CD4-positive, CD25-positive, alpha-beta regulatory T cell (primary cell): Measurements from ENCODE around the gene MEI1. TPM values are rescaled to one million over a fixed set of nuclear protein-coding genes. Genes with fewer than 3 reads are reported as not detected.

Experiments
- ATAC-seq, 2 donors: fragments of 150-1000 bp; cut with Tn5 transposase; one replicate each; pipeline ENCODE4 v1.10.0; 2021; ENCODE audit warnings: low read depth in 2 of 2, moderate number of reproducible peaks in 2 of 2, moderate library complexity in 1 of 2
- DNase-seq, 3 donors: peaks; one replicate each; pipeline versions ENCODE4 v3.0.0 to v3.0.0-alpha.2; 2012 to 2022; ENCODE audit warnings: mixed read lengths in 1 of 3
- H3K27ac ChIP-seq: one replicate; pipeline ENCODE4 v1.7.0; 2013; ENCODE audit warnings: mild to moderate bottlenecking, low read length; ENCODE audit not compliant: insufficient read depth, poor library complexity, severe bottlenecking
- H3K27me3 ChIP-seq: one replicate; pipeline ENCODE4 v1.7.0; 2013; ENCODE audit warnings: low read length; ENCODE audit not compliant: control insufficient read depth, insufficient read depth
- H3K36me3 ChIP-seq: one replicate; pipeline ENCODE4 v1.7.0; 2013; ENCODE audit warnings: mild to moderate bottlenecking, low read length, moderate library complexity; ENCODE audit not compliant: control insufficient read depth, insufficient read depth
- H3K4me1 ChIP-seq: 2 replicates; pipeline ENCODE4 v1.7.0; 2013; ENCODE audit warnings: mild to moderate bottlenecking, low read length; ENCODE audit not compliant: insufficient read depth, control insufficient read depth, poor library complexity, severe bottlenecking
- H3K4me3 ChIP-seq: one replicate; pipeline ENCODE4 v1.7.0; 2013; ENCODE audit warnings: low read depth, mild to moderate bottlenecking, low read length, moderate library complexity
- H3K9me3 ChIP-seq, 2 experiments: 1 replicate in 1 of 2; 2 replicates in 1 of 2; pipeline ENCODE4 v1.7.0; 2013; ENCODE audit warnings: low read length in 2 of 2, mild to moderate bottlenecking in 1 of 2, moderate library complexity in 1 of 2; ENCODE audit not compliant: control insufficient read depth in 2 of 2
- H3K27ac Mint-ChIP-seq, 3 donors: one replicate each; pipeline ENCODE4 v1.8.0; 2020 to 2022; ENCODE audit warnings: mild to moderate bottlenecking in 3 of 3, mixed read lengths in 3 of 3, moderate library complexity in 2 of 3
- H3K27me3 Mint-ChIP-seq: one replicate; pipeline ENCODE4 v1.8.0; 2022; ENCODE audit warnings: mild to moderate bottlenecking, mixed read lengths
- H3K36me3 Mint-ChIP-seq: one replicate; pipeline ENCODE4 v1.8.0; 2020; ENCODE audit warnings: mixed read lengths
- H3K4me1 Mint-ChIP-seq, 4 donors: one replicate each; pipeline ENCODE4 v1.8.0; 2020 to 2022; ENCODE audit warnings: mixed read lengths in 4 of 4, mild to moderate bottlenecking in 1 of 4
- H3K4me3 Mint-ChIP-seq, 4 donors: one replicate each; pipeline ENCODE4 v1.8.0; 2020 to 2022; ENCODE audit warnings: mild to moderate bottlenecking in 4 of 4, mixed read lengths in 4 of 4, moderate library complexity in 3 of 4
- H3K9me3 Mint-ChIP-seq, 7 donors: one replicate each; pipeline ENCODE4 v1.8.0; 2020 to 2022; ENCODE audit warnings: mixed read lengths in 7 of 7, mild to moderate bottlenecking in 3 of 7, moderate library complexity in 2 of 7
- polyA plus RNA-seq, 4 donors: library from polyadenylated mRNA; unstranded; fragments of 300-500 nt; fragmentation: Illumina TruSeq; gene quantifications; one replicate each; pipeline ENCODE4 v1.2.3, GENCODE V29; 2021
- total RNA-seq: library from RNA; stranded (reverse); gene quantifications from one replicate; pipeline ENCODE4 v1.2.3, GENCODE V29; 2022

The MEI1 gene, protein sequence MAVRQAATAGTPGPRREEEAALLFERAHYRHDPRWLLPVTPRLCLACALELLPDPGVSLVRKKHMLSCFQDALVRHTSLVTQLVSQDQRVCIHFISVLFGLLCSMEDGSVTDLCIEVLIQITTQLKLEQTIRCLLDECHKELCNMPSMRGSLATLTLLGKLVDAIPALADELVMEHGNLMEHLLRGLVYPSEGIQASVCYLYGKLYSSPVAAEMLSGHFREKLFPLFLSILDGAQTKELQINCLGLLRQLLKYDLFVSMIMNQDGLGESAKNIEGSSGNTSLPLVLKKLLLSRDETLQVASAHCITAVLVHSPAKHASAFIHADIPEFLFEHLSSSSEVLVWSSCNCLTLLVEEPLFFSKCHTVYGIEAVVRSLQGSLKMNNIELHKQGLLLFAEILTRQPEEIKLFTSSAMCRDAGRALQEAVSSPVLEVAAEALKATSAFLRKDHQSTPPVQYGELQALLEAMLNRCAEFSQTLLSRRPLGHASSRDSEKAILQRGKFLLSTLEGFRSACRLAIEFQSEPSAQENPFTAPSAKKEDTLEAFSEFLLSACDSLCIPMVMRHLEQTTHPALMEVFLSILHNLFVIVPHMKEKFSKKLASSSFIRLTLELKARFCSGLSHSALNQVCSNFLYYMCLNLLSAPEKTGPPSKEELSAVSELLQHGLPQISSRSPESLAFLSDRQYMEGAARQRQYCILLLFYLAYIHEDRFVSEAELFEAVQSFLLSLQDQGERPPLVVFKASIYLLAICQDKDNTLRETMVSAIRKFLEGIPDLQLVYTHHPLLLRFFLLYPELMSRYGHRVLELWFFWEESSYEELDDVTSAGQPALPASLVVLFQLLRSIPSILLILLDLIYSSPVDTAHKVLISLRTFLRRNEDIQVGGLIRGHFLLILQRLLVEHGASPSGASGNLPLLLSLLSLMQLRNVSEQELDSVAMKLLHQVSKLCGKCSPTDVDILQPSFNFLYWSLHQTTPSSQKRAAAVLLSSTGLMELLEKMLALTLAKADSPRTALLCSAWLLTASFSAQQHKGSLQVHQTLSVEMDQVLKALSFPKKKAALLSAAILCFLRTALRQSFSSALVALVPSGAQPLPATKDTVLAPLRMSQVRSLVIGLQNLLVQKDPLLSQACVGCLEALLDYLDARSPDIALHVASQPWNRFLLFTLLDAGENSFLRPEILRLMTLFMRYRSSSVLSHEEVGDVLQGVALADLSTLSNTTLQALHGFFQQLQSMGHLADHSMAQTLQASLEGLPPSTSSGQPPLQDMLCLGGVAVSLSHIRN
- total RNA-seq (106 TPM), polyA plus RNA-seq (100 to 1,000 TPM; 175 to 288 (median 253) TPM)

DNA sequence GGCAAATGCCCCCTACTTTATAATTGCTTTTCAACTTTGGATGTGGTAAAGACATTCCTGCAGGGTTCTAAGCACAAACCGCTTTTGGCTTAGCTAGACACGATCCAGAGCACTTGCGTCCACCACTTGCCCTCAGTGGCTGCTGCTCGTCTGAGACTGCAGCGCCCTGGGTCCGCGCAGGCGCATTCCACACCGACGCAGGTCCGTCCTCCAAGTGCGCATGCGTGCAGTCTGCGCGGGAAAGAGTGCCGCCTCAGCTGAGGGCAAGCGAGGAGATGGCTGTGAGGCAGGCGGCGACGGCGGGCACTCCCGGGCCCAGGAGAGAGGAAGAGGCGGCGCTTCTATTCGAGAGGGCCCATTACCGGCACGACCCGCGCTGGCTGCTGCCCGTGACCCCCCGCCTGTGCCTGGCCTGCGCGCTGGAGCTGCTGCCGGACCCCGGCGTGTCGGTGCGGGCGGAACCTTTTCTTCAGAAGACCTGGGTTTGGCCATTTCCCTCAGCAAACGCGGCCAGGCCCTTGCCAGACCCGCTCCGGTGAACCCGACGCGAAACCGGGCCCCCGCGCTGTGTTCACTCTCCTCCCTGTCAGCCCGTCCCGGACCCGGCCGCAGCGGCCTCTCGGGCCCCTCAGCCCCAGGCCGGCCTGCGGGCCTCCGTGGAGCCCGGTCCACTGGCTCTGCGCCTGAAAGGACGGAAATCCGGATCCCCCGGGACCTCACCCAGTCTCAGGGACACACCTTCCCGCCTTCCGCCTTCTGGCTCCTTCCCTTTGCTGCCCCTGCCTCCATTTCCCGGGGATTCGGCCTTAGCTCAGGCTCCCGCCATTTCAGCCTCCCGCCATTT is at the start of gene MEI1:
Gene MEI1 (plus strand): TSS at position 240 of the 844 bp plus-strand sequence. CDS start 36 bp downstream, at position 276.
- Mint-ChIP-seq H3K4me1 (peaks cover 3 to 15% (median 11%) of the 10 kb centered on the region in 4 donors), H3K4me3 (peak within 1 kb of the TSS; percentile 79 to 87 (median 86)), H3K27ac (peak within 1 kb of the TSS; percentile 48 to 95 (median 88)), H3K27me3 (peaks cover 12% of the 10 kb centered on the region), H3K36me3 (no peaks in the 10 kb centered on the region), H3K9me3 (peaks cover 0 to 2% (median 0%) of the 10 kb centered on the region in 7 donors)
- Histone ChIP-seq H3K4me1 (peaks cover 19% of the 10 kb centered on the region), H3K27ac (no peak within 1 kb of the TSS), H3K27me3 (no peaks in the 10 kb centered on the region), H3K4me3 (peak within 1 kb of the TSS; percentile 57), H3K9me3 (no peaks in the 10 kb centered on the region), H3K36me3 (no peaks in the 10 kb centered on the region)
- ATAC-seq (peak; percentile 50 to 63), DNase-seq (peak; percentile 82 to 88 (median 86))

DNA sequence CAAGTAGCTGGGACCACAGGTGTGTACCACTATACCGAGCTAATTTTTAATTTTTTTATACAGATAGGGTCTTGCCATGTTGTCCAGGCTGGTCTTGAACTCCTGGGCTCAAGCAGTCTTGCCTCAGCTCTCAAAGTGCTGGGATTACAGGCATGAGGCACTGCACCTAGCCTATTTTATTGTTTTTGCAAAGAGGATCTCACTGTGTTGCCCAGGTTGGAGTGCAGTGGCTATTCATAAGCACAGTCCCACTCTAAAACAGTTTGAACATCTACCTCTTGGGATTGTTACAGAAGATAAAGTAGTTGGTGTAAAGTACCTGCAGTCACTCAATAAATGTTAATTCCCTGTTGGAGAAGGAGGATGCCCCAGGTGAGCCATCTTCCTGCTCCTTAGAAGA is 49.1 kb upstream of the MEI1 start:
- H3K9me3 ChIP-seq: no peaks in the 10 kb centered on the region
- H3K27me3 Mint-ChIP-seq: no peaks in the 10 kb centered on the region
- no peak overlapping the region for H3K4me3 ChIP-seq
- ATAC-seq (no peak), DNase-seq (no peak)
- H3K9me3 Mint-ChIP-seq: no peaks in the 10 kb centered on the region
- H3K4me3 Mint-ChIP-seq: no peak overlapping the region
- peaks cover 89% of the 10 kb centered on the region for H3K36me3 ChIP-seq
- H3K27ac Mint-ChIP-seq: peak overlapping the region in 1 of 3 donors; percentile 80
- H3K4me1 Mint-ChIP-seq: peaks cover 6 to 14% (median 10%) of the 10 kb centered on the region in 4 donors
- no peak overlapping the region for H3K27ac ChIP-seq
- H3K27me3 ChIP-seq: no peaks in the 10 kb centered on the region
- peaks cover 32% of the 10 kb centered on the region for H3K36me3 Mint-ChIP-seq
- H3K4me1 ChIP-seq: peaks cover 4% of the 10 kb centered on the region

DNA sequence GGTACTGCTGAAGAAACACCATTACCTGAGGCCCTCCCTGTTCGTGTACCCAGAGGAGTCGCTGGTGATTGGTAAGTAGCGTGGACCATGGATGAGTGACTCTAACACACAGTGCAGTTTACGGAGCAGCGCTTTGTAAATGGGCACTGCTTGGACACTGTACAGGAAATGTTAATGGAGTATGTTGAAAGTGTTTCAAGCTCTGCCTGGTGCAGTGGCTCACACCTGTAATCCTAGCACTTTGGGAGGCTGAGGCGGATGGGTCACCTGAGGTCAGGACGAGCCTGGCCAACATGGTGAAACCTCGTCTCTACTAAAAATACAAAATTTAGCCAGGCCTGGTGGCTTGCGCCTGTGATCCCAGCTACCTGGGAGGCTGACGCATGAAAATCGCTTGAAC is 48.5 kb upstream of the MEI1 start:
- no peak for DNase-seq
- Mint-ChIP-seq H3K27me3 (no peaks in the 10 kb centered on the region), H3K36me3 (peaks cover 32% of the 10 kb centered on the region), H3K4me3 (no peak overlapping the region), H3K9me3 (no peaks in the 10 kb centered on the region), H3K27ac (no peak overlapping the region), H3K4me1 (peaks cover 6 to 14% (median 10%) of the 10 kb centered on the region in 4 donors)
- H3K4me3 ChIP-seq: no peak overlapping the region
- no peaks in the 10 kb centered on the region for H3K27me3 ChIP-seq
- no peaks in the 10 kb centered on the region for H3K9me3 ChIP-seq
- H3K36me3 ChIP-seq: peaks cover 88% of the 10 kb centered on the region
- H3K4me1 ChIP-seq: peaks cover 4% of the 10 kb centered on the region
- ATAC-seq: no peak
- no peak overlapping the region for H3K27ac ChIP-seq

DNA sequence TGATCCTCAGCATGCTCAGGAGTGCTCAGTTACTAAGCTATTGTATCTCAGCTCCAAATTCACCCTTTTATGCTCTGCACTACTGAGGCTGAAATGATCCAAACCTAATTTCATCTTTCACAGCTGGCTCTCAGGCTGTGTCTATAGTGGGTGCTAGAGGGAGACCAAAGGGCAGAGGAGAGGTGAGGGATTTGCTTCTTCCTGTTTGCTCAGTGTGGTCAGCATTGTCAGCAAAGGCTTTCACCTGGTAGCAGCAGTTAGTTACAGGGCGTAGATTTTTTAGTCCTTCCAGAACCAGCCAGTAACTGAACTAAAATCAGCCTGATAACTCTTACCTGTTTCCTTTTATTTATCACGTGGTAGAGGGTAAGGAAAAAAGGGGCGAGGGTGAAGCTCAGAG is 45.0 kb upstream of the MEI1 start:
- no peak overlapping the region for H3K27ac Mint-ChIP-seq
- H3K9me3 ChIP-seq: no peaks in the 10 kb centered on the region
- DNase-seq: no peak
- no peaks in the 10 kb centered on the region for H3K27me3 ChIP-seq
- no peak overlapping the region for H3K27ac ChIP-seq
- H3K4me3 Mint-ChIP-seq: no peak overlapping the region
- peaks cover 28% of the 10 kb centered on the region for H3K36me3 Mint-ChIP-seq
- H3K27me3 Mint-ChIP-seq: no peaks in the 10 kb centered on the region
- ATAC-seq: no peak
- peaks cover 89% of the 10 kb centered on the region for H3K36me3 ChIP-seq
- no peaks in the 10 kb centered on the region for H3K4me1 ChIP-seq
- peaks cover 0 to 5% (median under 1%) of the 10 kb centered on the region in 4 donors for H3K4me1 Mint-ChIP-seq
- no peaks in the 10 kb centered on the region for H3K9me3 Mint-ChIP-seq
- H3K4me3 ChIP-seq: no peak overlapping the region

DNA sequence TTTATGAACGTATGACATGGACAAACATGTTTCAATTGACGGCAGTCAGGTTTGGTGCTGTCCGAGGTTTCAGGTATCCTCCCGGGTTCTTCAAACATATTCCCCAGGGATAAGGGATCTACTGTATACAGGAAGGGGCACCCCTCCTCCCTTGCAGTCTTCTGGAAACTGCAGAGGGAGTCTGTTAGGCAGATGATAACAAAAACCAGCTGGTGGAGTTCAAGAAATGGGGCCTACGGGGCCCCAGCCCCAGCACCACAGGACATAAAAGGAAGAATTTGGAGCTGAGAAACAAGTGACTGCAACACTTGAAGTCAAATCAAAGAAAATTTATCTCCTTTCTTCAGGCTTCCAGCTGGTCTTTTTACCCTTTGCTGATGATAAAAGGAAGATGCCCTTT is 42.7 kb upstream of the MEI1 start:
- Histone ChIP-seq H3K9me3 (no peaks in the 10 kb centered on the region), H3K36me3 (peaks cover 92% of the 10 kb centered on the region), H3K4me3 (no peak overlapping the region), H3K27ac (no peak overlapping the region), H3K27me3 (no peaks in the 10 kb centered on the region), H3K4me1 (no peaks in the 10 kb centered on the region)
- ATAC-seq (no peak), DNase-seq (no peak)
- H3K4me3 Mint-ChIP-seq: no peak overlapping the region
- H3K9me3 Mint-ChIP-seq: no peaks in the 10 kb centered on the region
- no peaks in the 10 kb centered on the region for H3K27me3 Mint-ChIP-seq
- H3K27ac Mint-ChIP-seq: peak overlapping the region in 1 of 3 donors; percentile 20
- peaks cover 0 to 2% (median 0%) of the 10 kb centered on the region in 4 donors for H3K4me1 Mint-ChIP-seq
- H3K36me3 Mint-ChIP-seq: peaks cover 39% of the 10 kb centered on the region

DNA sequence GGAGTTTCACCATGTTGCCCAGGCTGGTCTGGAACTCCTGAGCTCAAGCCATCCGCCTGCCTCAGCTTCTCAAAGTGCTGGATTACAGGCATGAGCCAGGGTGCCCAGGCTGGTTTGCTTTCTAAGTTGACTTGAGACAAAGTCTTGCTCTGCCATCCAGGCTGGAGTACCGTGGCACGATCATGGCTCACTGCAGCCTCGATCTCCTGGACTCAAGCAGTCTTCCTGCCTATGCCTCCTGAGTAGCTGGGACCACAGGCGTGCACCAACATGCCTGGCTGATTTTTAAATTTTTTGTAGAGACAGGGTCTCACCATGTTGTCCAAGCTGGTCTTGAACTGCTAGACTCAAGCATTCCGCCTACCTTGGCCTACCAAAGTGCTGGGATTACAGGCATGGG is 41.6 kb upstream of the MEI1 start:
- H3K36me3 ChIP-seq: peaks cover 92% of the 10 kb centered on the region
- no peak for DNase-seq
- Mint-ChIP-seq H3K4me1 (peaks cover 0 to 2% (median 0%) of the 10 kb centered on the region in 4 donors), H3K36me3 (peaks cover 40% of the 10 kb centered on the region), H3K27ac (peak overlapping the region in 1 of 3 donors; percentile 10), H3K27me3 (no peaks in the 10 kb centered on the region), H3K9me3 (no peaks in the 10 kb centered on the region), H3K4me3 (no peak overlapping the region)
- H3K27ac ChIP-seq: no peak overlapping the region
- ATAC-seq: no peak
- no peaks in the 10 kb centered on the region for H3K9me3 ChIP-seq
- no peaks in the 10 kb centered on the region for H3K4me1 ChIP-seq
- H3K27me3 ChIP-seq: no peaks in the 10 kb centered on the region
- H3K4me3 ChIP-seq: no peak overlapping the region
